GM12801 (cell line): ENCODE data around the gene APLP2.

ENCODE experiments used
- CTCF ChIP-seq: IDR thresholded peaks from one replicate; pipeline ENCODE4 v1.5.1; 2011; ENCODE audit warnings: control low read depth; ENCODE audit not compliant: insufficient read length; ENCODE audit errors: extremely low read depth

Gene APLP2

DNA sequence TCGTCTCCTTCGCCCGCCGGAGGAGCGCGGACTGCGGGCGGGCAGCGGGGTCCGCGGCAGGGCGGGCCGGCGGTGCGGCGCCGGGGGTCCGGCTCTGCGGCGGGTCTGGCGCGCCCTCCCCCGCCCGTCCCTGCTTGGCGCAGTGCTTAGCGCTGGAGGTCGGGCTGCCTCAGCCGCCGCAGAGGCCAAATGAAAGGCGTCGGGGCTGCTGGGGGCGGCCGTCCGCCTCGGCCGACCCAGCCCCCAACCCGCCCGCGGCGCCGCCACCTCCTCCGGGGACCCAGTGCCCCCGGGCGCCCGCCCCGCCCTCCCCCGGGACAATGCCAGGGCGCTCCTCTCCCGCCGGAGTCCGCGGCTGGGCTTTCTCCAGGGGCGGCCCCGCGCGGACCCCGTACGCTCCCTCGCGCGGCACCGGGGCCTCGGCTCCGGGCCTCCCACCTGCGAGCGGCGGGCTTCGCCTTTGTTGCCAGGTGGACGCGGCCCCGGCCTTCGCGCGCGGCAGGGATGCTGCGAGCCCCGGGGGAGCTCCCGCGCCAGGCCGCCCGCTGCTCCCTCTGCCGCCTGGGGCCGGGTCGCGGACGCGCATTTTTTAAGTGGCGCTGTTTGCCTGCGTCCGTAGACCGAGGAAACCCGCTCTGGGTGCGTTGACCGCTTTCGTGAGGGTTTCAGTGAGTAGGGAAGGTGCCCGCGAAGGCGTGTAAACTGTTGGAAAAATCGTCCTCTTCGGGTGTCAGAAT lies 583 bp downstream of the APLP2 start:
- TF ChIP-seq CTCF: no peak

- no peak for TF ChIP-seq CTCF
These were observed 1.1 kb downstream of the APLP2 start for GRCh38 chr11:130070846-130071200.

- TF ChIP-seq CTCF: no peak
These were observed 1.6 kb downstream of the APLP2 start for GRCh38 chr11:130071211-130071712.

- no peak for TF ChIP-seq CTCF
These were observed 5.0 kb downstream of the APLP2 start for GRCh38 chr11:130074736-130075135.

DNA sequence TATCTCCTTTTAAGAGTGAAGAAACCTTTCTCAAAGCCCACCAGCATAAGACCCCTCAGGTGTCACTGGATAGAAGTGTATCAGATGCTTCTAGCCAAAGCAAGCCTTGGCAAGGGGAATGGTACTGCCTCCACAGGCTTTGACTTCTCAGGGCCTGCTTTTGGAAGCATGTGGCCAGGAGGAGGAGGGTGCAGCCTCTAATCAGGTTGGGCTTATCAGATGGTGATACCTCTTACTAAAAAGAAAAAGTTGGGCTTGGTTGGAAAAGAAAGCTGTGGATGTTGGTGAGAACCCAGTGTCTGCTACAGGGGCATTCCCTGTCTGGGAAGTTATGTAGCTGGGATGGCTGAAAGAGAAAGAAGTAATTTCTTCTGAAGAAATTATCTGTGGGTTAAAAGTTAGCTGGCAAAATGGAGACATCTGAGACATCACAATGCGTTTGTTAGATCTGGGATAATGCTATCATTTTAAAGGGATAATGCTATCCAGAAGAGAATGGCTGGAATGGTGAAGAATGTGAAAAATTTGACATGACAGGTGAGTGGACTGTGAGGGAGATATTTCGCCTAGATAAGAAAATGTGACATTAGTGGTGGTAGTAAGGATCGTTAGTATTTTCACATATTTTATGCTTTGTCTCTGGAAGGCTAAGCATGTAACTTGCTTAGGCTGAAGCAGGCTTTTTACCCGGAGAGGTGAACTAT lies 7.2 kb downstream of the APLP2 start:
- no peak for TF ChIP-seq CTCF

DNA sequence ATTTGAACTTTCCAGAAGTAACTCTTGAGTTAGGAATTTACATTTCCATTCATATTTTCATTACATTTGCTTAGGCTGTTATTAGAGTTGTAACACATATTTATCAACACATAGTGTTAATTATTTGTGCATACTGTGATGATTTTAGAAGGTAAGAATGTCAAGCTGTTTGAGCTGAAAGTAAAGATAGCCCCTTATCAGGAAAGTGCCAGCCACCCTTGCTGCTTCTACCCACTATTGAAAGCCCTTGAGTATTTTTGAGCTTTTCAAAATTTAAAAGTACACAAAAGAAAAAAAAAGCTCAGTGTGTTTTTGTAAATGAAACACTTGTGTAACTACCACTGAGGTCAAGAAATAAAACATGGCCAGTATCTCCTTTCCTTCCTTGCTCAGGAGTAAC lies 8.0 kb downstream of the APLP2 start:
- TF ChIP-seq CTCF: no peak

GRCh38 chr11:130078080-130078479 lies 8.4 kb downstream of the APLP2 start:
- no peak for TF ChIP-seq CTCF
